HEK293 (cell line): ENCODE data around the gene CAMK2B.

Experiments
- BCL11A ChIP-seq: fragments of 450-650 bp; formaldehyde crosslinking; IDR thresholded peaks from 2 replicates; pipeline ENCODE4 v1.5.1; 2016; ENCODE audit warnings: low read depth, missing biosample characterization, missing genetic modification characterization
- TCF7L2 ChIP-seq: IDR thresholded peaks from 2 replicates; pipeline ENCODE4 v1.6.1; 2011; ENCODE audit warnings: low read depth, mild to moderate bottlenecking, inconsistent platforms, low read length, moderate library complexity, borderline replicate concordance
- ZFP37 ChIP-seq: fragments of 450-650 bp; formaldehyde crosslinking; IDR thresholded peaks from 2 replicates; pipeline ENCODE4 v1.5.1; 2016; ENCODE audit warnings: missing biosample characterization, missing genetic modification characterization
- ZNF350 ChIP-seq: fragments of 450-650 bp; formaldehyde crosslinking; IDR thresholded peaks from 2 replicates; pipeline ENCODE4 v1.5.0; 2017; ENCODE audit warnings: missing biosample characterization, mild to moderate bottlenecking, missing genetic modification characterization
- TF ChIP-seq, protein P1 (sequence below): fragments of 450-650 bp; formaldehyde crosslinking; IDR thresholded peaks from 2 replicates; pipeline ENCODE4 v1.5.1; 2016; ENCODE audit warnings: missing biosample characterization, missing genetic modification characterization
- TF ChIP-seq, protein P2 (sequence below): fragments of 450-650 bp; formaldehyde crosslinking; IDR thresholded peaks from 2 replicates; pipeline ENCODE4 v1.5.1; 2016; ENCODE audit warnings: missing biosample characterization, missing genetic modification characterization
- TF ChIP-seq, protein P3 (sequence below): fragments of 450-650 bp; formaldehyde crosslinking; IDR thresholded peaks from 2 replicates; pipeline ENCODE4 v1.5.0; 2017; ENCODE audit warnings: missing biosample characterization, missing genetic modification characterization, borderline replicate concordance

DNA sequence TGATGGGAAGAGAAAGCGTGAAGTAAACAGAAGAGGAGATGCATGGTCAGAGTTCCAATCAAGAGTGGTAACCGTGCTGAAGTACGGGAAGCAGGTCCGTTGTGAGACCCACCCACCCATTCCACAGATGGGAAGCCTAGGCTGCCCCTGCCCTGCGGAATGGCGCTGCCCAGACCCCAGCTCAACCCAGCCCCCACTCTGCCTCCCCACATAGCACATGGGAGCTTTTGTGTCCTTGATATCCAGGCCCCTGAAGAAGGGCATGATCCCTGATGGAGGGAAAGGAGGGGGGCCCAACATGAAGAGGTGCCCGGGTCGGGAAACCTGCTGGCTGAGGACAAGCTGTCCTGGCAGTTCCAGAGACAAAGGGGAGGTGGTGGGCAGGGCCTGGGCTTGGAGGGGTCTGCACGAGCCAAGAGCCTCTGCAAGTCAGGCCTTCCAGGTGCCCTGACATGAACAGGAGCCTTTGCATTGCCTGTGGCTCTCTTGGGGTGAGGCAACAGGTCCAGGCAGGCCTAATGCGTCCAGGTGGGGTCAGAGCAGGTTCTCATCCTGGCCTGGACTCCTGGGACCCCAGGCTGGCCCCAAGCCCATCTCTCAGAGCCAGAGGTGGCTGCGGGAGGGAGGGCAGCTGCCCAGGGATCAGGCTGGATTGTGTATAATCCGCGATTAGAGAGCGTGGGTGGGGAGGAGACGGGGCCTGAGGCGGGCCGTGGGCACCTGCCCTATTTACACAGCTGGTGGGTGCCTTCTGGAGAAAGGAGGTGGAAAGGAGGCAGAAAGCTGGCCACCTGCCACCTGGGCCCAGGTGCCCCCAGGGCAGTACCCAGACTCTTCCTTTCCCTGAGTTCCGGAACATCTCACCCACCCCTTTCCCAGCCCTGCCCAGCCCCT is 101.1 kb downstream of the CAMK2B start:
- TF ChIP-seq, protein P1, sequence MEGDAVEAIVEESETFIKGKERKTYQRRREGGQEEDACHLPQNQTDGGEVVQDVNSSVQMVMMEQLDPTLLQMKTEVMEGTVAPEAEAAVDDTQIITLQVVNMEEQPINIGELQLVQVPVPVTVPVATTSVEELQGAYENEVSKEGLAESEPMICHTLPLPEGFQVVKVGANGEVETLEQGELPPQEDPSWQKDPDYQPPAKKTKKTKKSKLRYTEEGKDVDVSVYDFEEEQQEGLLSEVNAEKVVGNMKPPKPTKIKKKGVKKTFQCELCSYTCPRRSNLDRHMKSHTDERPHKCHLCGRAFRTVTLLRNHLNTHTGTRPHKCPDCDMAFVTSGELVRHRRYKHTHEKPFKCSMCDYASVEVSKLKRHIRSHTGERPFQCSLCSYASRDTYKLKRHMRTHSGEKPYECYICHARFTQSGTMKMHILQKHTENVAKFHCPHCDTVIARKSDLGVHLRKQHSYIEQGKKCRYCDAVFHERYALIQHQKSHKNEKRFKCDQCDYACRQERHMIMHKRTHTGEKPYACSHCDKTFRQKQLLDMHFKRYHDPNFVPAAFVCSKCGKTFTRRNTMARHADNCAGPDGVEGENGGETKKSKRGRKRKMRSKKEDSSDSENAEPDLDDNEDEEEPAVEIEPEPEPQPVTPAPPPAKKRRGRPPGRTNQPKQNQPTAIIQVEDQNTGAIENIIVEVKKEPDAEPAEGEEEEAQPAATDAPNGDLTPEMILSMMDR (tag by site-specific recombination): no peak
- no peak for TF ChIP-seq BCL11A (tag by site-specific recombination)
- TF ChIP-seq TCF7L2: no peak
- TF ChIP-seq, protein P2, sequence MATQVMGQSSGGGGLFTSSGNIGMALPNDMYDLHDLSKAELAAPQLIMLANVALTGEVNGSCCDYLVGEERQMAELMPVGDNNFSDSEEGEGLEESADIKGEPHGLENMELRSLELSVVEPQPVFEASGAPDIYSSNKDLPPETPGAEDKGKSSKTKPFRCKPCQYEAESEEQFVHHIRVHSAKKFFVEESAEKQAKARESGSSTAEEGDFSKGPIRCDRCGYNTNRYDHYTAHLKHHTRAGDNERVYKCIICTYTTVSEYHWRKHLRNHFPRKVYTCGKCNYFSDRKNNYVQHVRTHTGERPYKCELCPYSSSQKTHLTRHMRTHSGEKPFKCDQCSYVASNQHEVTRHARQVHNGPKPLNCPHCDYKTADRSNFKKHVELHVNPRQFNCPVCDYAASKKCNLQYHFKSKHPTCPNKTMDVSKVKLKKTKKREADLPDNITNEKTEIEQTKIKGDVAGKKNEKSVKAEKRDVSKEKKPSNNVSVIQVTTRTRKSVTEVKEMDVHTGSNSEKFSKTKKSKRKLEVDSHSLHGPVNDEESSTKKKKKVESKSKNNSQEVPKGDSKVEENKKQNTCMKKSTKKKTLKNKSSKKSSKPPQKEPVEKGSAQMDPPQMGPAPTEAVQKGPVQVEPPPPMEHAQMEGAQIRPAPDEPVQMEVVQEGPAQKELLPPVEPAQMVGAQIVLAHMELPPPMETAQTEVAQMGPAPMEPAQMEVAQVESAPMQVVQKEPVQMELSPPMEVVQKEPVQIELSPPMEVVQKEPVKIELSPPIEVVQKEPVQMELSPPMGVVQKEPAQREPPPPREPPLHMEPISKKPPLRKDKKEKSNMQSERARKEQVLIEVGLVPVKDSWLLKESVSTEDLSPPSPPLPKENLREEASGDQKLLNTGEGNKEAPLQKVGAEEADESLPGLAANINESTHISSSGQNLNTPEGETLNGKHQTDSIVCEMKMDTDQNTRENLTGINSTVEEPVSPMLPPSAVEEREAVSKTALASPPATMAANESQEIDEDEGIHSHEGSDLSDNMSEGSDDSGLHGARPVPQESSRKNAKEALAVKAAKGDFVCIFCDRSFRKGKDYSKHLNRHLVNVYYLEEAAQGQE: no peak
- no peak for TF ChIP-seq ZFP37
- TF ChIP-seq, protein P3, sequence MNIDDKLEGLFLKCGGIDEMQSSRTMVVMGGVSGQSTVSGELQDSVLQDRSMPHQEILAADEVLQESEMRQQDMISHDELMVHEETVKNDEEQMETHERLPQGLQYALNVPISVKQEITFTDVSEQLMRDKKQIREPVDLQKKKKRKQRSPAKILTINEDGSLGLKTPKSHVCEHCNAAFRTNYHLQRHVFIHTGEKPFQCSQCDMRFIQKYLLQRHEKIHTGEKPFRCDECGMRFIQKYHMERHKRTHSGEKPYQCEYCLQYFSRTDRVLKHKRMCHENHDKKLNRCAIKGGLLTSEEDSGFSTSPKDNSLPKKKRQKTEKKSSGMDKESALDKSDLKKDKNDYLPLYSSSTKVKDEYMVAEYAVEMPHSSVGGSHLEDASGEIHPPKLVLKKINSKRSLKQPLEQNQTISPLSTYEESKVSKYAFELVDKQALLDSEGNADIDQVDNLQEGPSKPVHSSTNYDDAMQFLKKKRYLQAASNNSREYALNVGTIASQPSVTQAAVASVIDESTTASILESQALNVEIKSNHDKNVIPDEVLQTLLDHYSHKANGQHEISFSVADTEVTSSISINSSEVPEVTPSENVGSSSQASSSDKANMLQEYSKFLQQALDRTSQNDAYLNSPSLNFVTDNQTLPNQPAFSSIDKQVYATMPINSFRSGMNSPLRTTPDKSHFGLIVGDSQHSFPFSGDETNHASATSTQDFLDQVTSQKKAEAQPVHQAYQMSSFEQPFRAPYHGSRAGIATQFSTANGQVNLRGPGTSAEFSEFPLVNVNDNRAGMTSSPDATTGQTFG (tag by site-specific recombination): no peak
- TF ChIP-seq ZNF350: no peak
